DMS 273 (cell line): ENCODE measurements around the gene OR2S2.

Source experiments
- DNase-seq: peaks from one replicate; lab custom pipeline; 2025; ENCODE audit not compliant: unreplicated experiment; lab: John Stamatoyannopoulos, UW

OR2S2 gene

DNA sequence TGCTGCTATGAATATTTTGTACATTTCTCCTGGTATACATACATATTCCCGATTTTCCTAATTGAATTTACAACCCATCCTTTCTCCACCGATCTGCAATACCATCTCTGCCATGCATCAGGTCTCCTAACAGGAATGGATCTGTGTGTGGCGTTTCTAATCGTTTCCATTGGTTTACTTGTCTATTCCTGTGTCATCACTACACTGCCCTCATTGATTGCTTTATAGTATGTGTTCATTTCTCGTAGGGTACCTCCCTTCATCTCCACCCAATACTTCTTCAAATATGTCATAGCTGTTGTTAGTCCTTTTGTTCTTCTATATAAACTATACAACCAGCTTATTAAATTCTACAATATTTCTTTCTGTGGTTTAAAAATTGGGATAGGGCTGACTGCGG is 7.1 kb upstream of the OR2S2 start:
- no peak for DNase-seq

GRCh38 chr9:35962126-35962906 is 4.4 kb upstream of the OR2S2 start:
- DNase-seq, result peak; percentile 86

- no peak for DNase-seq
Measured at GRCh38 chr9:35960039-35960655, 2.2 kb upstream of the OR2S2 start.

GRCh38 chr9:35956651-35957050 is 1.3 kb downstream of the OR2S2 start:
- no peak for DNase-seq

DNA sequence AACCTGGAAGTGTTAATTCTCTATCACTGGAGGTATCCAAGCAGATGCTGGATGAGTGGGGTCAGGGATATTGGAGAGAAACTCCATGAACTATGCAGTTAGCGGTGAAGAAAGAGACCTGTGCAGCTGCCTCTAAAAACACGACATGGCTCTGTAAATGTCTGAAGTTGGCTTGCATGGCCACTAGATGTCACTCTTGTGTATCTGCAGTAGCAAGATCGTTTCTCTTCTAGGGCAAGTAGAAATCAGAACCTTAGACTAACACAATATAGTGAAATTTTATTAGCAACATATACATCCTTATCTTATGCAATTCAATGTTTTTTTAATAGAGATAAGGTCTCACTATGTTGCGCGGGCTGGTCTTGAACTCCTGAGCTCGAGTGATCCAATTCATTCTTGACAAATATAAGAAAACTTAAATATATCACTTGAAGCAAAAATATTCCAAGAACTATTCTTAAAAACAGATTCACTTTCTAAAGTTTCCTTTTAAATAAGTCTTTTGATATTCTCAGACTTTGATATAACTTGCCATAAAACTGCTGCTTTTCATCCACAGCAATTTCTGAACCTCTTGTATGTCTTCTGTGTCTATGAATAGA is 2.9 kb downstream of the OR2S2 start:
- DNase-seq, result peak; percentile 81

- DNase-seq, result no peak
Measured at GRCh38 chr9:35952526-35953191, 5.3 kb downstream of the OR2S2 start.

DNA sequence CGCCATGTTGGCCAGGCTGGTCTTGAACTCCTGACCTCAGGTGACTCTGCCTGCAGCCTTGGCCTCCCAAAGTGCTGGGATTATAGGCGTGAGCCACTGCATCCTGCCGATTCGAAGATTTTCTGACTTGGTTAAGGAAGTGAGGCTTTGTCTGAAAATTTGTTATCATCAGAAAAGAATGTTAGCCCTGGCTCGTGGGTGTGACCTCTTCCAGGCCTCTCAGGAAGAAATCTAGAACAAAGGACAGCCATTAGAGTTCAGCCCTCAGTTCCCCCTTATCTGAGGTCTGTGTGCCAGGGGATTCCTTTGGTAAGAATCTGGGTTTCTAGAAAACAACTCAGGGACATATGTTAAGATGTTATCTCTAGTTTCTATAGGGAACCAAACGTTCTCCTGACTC is 6.2 kb downstream of the OR2S2 start:
- DNase-seq, result no peak

- no peak for DNase-seq
Measured at GRCh38 chr9:35948901-35949318, 9.0 kb downstream of the OR2S2 start.

DNA sequence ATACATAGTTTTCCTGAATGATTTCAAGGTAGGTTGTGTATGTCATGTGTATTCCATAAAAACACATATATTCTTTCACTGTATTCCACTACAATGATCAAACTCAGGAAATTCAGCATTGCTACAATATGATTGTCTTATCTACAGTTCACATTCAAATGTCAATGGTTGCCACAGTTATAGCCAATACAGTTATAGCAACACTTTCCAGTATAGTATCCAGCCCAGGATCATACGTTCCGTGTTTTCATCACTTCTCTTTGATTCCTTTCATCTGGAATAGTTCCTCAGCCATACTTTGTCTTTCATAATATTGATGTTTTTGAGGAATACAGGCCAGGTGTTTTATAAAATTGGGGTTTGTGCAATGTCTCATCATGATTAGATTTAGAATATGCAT is 9.5 kb downstream of the OR2S2 start:
- no peak for DNase-seq

- peak; percentile 93 for DNase-seq
Measured at GRCh38 chr9:35945341-35946018, 12.5 kb downstream of the OR2S2 start.

DNA sequence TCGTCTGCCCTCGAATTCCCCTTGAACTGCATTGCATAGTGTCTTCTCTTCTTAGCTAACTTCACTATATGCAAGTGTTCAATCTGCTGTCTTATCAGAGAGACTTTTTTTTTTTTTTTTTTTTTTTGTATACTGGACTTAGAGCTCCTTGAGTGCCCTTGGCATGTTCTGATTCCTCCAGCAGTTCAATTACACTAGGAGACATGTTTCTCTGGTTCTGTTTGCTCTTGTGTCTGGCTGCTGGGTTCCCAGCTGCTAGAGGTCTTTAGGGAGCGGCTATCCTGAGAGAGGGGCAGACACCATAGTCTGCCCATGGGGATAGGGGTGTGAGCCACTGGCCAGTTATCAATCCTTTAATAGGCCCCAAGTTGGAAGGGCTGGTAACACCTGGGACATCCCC is 13.1 kb downstream of the OR2S2 start:
- DNase-seq, result no peak

GRCh38 chr9:35944173-35944572 is 13.8 kb downstream of the OR2S2 start:
- DNase-seq, result no peak

DNA sequence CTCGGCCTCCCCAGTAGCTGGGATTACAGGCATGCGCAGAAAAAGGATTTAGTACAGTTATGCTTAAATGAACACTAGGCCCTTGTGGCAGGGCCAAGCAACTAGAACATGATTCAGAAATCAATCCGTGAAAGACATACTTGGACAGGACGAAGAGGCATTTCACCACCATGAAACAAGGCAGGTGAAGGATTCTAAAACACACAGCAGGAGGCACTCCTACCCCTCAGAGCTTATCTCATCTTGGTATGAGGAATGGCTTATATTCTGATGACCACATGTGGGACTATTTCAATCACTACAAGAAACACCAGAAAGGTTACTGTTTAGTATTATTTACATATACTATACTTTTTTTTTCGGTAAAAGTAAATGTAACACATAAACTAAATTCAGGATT is 15.7 kb downstream of the OR2S2 start:
- DNase-seq, result no peak

DNA sequence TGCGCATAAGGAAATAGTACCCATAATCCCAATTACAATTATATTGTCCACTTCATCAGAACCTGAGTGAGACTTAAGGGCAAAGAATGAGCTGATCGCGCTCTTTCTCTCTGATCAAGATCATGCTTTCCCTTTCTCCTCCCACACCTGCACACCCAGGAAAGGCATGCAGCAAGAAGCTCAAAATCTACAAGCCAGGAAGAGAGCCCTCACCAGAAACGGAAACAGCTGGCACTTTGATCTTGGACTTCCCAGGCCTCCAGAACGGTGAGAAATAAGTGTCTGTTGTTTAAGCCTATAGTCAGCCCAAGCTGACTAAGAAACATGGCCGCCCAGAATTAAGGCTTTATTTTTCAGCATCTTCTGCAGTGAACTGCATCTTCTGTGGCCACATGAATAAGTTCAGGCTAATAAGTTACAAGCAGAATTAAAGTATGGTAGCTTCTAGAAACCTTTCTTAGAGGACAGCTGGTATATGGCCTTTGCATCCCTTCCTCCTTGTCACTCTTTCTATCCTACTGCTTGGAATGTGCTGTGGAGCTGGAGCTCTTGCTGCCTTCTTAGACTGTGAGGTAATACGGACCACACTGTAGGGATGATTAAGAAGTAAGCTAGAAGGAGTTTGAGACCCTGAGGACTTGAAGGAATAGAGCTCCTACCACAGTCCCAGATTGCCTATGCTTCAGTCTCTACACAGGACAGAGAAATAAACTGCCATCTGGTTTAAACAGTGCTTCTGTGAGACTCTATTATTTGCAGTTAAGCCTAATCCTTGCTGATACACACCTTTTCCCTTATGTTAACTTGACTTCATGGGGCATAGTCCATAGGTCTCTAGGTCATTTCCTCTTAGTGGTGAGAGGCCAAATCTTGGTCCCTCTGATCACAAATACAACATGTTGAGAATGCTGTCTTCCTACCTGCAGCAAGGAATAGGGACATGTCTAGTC is 17.2 kb downstream of the OR2S2 start:
- no peak for DNase-seq

DNA sequence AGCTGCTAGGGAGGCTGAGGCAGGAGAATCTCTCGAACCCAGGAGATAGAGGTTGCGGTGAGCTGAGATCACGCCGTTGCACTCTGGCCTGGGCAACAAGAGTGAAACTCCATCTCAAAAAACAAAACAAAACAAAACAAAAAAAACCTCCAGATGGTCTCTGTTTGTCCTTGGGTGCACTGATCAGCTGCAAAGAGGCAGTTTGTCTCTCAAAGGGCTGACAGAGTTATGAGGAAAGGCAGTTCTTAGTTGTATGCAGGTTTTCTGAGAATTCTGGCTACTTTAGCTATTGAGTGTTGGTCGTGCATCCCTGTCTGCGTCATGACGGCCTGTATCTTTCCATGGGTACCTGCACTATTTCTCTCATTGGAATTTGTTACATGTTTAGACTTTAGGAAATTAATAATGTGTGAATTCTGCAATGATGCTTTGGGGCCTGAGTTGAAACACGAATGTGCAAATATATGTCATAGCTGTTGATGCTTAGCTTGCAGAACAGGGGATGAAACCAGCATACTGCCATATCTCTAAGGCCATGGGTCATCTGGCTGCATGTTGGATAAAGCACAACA is 18.2 kb downstream of the OR2S2 start:
- no peak for DNase-seq

GRCh38 chr9:35938474-35939356 is 19.2 kb downstream of the OR2S2 start:
- DNase-seq, result no peak

DNA sequence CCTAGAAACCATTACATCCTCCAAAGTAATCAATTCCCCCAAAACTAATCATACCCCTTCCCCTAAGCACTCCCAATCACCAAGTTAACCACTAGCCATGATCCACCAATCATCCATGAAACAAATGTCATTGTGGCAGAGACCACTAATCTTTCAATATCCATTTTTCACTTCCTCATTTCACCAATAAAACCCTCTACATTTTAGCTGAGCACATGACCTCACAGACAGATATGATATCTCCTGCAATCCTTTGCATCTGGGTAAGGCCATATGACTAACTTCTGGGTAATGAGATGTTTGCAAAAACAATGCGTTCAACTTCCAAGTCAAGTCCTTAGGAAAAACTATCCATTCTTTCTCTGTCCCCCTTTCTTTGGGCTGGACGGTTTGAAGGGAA is 20.7 kb downstream of the OR2S2 start:
- DNase-seq, result no peak

DNA sequence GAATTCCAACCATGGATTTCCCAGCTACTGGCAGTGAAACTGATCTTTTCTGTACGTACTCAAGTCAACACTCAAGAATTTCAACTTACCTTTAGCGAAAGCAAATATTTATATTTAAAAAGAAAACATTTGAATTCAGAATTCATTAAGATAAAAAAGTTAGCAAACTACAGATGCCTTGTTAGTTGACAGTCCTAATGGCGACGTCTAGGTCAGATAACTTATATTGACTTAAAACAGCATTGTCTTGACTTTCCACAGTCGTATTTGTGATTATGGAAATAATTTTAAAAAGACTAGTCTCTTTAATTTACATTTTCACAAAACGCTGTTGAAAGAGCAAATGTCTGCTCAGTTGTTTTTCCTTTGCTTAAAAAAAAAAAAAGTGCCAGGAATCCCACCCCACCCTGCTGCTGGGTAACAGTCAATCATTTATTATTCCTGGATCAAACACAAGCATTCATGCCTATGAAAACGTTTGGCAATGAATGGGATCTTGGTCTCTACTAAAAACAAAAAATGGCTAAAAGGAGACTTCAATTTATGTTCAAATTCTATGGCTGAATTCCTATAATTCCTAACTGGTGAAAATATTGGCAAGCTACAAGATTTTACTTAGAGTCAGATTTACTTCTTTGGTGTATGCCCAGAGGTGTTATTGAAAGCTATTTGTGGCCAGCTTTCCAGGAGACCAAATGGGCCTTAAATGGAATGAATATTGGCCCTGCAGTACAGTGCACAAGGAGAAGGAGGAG is 22.0 kb downstream of the OR2S2 start:
- no peak for DNase-seq
